GM11168 (cell line): ENCODE data around the gene CALML3.

Source experiments
- in situ Hi-C: fragments of 300-500 bp; cut with MboI; formaldehyde crosslinking; loops from one replicate; pipeline ENCODE4 v1.12.0; 2022; ENCODE audit warnings: low sequenced_read_pairs; ENCODE audit not compliant: unreplicated experiment

CALML3 gene

DNA sequence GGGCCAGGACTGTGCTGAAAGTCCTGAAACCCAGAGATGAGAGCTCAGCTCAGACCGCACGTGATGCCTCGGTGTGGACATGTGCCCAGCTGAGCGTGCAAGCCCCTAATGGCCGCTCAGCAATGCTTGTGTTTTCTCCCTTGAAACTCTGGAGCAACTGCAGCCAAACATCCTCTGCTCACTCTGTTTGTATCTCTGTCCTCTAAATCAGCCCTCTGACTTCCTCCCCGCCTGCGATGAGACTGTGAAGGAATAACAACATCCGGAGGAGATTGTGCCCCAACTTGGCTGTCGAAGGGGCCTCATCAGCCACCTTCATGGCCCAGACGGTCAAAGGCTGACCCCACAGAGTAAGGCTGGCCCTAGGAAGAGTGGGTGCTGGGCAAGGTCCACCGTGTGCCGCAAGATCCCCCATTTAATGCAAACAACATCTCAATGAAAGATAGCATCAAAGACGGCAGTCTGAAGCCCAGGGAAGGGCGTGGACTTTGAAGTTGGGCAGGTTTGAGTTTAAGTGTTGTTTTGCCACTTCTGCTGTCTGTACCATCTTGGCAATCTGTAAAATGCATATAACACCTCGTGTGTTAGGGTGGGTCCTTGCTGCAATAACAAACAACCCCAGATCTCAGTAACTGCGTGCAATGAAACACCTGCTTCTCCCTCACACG lies 39.9 kb downstream of the CALML3 start:
- in situ Hi-C loops, result no loop called here

DNA sequence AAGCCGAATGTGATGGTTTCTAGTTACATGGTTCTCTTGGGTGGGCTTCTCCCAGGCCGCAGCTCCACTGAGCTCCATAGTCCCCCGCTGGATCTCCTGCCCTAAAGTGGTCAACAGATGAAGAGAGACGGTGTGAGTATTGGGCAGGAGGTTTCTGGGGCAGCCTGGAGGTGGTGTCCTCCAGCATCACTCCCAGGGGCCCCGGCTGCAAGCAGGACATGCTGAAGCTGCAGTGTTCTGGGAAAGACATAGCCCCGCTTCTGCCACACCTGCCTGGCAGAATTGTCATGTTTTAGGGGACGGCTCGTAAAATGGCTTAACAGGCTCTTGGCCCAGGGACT lies 40.4 kb downstream of the CALML3 start:
- in situ Hi-C loops, result no loop called here

DNA sequence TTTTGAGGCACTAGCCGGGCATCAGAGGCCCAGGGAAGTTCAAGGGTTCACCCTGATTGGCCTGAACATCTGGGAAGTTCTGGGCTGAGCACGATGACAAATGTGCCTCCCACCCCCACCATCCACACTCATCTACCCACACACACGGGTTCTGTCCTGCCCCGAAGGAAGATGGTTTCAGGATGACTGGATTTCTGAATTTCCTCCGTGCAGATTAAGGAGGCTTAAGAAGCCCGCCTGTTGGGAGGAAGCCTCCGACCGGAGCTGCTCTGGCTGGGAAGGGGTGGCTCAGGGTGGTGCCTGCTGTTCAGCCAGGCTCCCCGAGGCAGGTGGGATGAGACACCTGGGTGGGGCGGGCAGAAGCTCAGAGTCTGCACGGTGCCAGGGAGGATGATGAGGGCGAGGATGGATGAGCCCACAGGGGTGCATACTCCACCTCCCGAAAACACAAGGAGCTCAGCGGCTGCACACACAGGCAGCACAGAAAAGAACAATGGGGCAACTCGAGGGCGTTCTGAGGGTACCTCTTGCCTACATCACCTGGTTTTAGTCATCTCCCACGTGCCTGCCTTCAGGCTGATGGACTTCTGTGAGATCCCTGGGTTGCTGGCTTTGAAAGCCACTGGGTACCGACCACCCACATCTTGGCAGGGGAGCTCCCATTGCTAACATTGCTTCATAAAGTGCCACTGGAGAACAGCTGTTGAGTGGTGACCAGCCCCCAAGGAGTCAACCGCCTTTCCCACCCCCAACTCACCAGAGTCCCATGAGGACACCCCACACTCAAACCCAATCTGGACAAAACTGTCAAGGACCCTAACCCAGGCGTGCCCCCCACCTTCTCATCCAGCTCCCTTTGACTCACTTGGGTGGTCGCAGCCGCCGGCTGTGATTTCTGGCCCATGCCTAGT lies 41.2 kb downstream of the CALML3 start:
- in situ Hi-C loops, result no loop called here

DNA sequence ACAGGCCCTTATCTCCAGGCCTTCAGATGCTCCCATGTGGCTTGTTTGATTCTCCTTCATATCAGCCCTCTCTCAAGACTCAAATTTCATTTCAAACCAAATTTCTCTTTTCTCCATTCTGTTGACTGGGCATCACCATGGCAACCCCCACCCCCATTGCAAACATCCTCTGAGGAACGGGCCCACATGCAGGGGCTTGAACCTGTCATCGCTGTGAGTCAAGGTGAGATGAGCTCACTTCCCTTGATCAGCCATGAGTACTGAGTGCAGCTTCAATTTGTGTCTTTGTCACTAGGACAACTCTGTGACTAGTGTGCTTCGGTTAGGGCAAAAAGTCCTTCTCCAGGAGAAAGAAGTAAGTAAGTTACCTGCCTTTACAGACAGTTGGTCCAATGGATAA lies 41.9 kb downstream of the CALML3 start:
- in situ Hi-C loops, result no loop called here

DNA sequence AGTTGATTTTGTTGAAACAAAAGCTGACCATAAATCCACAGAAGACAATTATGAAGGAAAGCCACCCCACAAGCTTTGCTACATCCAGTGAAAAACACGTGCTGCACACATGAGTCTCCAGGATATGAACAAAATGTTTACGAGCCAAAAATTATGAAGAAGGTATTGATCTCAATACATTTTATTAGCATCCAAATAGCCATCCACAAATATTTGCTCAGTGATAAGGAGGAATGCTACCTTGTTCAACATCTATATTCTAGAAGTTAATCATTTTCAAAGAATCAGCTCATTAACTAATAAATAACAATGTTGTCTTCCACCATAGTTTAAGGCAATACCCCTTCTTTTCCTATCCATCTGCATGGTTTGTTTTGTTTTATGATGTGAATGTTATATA lies 42.7 kb downstream of the CALML3 start:
- in situ Hi-C loops, result no loop called here

DNA sequence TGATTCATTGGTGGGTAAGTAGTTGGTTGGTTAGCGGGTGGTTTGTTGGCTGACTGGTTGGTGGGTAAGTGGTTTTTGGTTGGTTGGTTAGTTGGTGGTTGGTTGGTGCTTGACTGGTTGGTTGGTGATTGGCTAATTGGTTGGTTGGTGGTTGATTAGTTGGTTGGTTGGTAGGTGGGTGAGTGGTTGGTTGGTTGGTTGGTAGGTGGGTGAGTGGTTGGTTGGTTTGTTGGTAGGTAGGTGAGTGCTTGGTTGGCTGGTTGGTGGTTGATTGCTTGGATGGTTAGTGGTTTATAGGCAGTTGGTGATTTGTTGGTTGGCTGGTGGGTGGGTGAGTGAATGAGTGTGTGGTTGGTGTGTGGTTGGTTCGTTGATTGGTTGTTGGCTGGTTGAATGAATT lies 44.2 kb downstream of the CALML3 start:
- in situ Hi-C loops, result no loop called here

DNA sequence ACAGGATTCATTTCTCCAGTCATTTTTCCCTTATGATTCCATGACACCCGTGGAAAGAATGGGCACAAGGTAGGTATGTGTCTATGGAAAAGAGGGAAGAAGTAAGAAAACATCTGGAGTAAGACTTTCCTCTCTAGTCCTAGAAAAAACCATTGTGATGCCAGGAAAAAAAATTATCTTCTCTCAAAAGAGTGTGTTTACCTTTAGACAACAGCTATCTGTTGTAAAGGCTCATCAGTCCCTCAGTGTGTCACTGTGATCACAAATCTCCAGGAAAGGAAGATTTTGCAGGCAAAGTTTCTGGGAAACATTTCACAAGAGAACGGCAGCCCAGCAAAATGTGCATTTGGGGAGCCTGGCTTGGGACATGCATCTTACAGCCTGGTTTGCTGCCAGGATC lies 44.8 kb downstream of the CALML3 start:
- in situ Hi-C loops, result no loop called here

DNA sequence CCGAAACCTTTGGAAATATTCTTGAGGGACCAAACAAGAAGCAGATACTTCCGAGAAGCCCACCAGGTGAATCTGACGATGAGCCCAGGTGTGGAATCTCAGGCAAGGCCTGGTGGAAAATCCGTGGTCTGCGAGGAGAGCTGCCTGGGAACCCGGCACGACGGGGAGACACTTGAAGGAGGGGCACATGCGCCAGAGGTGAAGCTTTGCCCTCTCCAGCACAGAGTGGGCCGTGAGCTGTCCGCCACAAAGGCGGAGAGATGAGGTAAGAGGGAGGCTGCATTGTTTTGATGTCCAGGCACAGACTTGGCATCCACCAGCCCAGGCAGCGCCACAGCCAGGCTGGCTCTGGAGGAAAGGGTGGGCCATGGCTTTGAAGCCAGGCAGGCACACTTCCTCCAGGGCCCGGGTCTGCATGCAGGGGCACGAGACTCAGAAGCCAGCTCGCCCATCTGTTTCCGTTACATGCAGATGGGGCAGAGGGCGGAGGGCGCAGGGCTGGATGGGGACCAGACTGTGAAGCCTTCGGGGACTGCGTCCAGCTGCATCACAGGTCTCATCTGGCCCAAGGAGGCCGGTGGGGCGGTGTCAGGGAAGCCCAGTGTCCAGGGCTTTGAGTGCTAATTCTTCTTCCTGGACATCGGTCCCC lies 45.4 kb downstream of the CALML3 start:
- in situ Hi-C loops, result no loop called here

DNA sequence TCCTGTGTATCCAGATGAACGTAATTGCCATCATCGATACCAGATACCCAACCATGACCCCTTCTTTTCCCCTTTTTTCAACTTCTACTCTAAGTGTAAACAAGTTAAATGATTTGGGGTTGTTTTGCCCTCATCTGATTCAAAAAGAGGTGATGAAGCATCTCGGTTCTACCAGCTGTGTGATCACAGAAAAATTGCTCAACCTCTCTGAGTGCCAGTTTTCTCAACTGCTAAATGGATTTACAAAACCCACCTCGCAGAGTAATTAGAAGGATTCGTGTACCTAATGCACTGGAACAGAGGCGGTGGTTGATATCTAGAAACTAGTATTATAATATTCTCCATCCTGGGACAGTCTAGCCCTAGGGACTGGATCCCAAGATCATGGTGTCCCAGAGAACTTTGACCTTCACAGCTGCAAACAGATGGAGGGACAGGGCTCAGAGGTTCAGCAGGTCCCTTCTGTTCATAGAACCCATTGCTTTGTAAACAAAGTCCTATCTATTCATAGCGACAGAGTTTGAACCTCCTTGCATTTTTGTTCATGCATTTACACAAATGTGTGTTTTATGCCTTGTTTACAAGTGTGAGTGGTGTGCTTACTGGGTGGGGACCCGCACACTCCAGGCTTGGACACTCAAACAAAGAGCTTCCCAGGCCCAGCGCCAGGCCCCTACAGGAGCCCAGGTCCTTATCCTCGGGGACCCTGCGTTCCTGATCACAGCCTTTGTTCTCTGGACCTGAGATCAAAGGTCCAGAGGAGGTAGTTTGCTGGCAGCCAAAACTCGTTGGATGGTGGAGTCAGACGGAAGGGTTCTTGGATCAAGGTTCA lies 46.4 kb downstream of the CALML3 start:
- in situ Hi-C loops, result no loop called here

DNA sequence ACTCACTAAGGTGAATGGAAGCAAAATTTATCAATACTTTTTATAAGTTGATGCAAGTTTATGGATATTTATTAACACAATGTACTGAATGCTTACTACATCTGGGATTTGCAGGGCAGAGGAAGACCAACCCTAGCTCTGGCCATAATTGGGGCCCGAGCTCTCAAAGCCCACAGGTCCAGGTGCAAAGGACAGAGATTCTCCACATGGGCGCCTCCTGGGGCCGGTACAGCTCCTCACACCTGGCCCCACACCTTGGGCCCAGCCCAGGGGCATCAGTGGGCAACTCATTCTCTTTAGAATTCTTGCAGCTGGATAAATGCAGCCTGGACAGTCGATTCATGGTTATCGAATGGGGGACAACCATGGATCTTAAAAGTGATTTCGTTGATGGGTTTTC lies 47.1 kb downstream of the CALML3 start:
- in situ Hi-C loops, result no loop called here

DNA sequence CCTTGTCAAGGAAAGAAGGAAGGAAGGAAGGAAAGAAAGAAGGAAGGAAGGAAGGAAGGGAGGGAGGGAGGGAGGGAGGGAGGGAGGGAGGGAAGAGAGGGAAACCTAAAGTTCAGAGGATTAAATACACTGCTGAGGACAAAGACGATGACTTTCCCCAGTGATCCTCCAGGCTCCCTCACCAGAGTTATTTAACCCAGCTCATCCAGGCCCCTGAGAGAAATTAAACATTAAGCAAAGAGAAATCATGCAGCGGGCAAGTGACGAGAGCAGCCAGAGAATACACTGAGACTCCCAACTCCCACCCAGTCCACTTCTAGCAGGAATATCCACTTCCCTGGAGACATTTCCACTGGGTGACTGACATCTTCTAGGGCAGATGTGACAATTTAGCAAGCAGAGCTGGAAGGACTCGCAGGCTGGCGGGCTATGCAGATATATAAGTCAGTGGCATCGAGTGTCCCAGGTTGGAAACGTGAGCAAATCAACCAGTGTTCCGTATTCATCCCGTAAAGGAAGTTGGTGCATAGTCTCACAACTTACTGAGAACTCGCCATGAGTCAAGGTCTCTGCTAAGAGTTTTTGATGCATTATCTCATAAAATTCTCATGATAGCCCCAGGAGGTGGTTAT lies 48.7 kb downstream of the CALML3 start:
- in situ Hi-C loops, result no loop called here

DNA sequence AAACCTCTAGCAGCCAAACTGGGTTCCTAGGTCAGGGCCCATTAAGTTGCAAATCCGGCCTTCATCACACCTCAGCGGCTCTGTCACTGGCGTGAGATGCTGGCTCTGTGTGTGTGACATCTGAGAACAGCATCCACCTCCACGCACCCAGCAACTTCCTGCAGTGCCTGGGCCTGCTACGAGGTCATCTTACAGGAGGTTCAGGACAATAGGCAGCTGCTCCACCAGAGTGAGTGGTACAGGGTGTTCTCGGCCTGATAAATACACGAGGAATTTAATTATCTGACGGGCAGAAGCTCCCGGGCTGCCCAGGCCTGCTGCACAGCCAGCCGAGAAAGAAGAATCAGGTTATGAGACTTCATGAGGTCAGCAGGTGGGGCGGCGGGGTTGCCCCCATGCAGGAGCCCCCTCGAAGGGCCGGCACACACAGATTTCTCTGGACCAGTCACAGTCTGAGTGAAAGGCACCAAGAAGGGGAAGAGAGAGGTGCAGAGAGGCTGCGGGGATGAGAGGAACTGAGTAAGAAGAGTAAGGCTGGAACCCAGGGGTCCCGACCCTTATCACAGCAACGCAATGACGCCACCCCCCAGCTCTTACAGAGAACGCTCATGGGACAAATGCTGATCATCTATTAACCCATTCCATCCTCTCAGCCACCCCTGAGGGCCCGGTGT lies 49.3 kb downstream of the CALML3 start:
- in situ Hi-C loops, result no loop called here

DNA sequence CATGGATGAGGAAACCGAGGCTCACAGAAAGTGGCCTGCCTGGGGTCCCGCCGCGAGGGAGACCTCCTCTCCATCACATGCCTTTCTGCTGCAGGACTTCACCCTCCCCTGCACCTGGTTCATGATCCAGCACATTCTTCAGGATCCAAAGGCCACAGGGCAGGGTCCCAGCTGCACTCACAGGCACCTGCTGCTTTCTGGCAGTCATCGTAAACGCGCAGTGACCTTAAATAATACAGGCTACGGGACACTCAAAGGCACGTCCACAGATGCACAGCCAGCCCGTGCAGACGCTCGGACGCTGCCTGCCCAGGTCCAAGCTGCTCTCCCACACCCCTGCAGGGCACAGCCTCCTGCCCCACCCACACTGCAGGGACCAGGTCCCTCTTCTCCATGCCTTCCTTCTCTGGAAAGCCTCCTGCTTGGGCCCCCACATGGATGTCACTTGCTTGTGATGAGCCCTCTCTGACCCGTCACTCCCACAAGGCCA lies 49.9 kb downstream of the CALML3 start:
- in situ Hi-C loops, result no loop called here

DNA sequence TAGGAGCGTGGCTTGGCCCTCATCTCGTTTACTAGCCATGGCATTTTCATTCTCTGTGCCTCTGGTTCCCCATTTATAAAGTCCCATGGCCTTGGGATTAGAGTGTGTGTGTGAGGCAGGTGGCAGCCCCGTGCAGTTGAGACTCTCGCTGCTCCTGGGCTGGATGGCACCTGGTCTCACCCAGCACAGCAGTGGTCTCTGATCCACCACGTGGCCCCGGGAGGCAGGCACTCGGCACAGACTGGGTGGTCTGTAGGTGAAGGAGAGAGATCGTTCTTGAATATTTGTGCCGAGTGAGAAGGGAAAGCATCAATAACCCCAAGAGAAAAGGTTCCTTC lies 50.4 kb downstream of the CALML3 start:
- in situ Hi-C loops, result no loop called here

DNA sequence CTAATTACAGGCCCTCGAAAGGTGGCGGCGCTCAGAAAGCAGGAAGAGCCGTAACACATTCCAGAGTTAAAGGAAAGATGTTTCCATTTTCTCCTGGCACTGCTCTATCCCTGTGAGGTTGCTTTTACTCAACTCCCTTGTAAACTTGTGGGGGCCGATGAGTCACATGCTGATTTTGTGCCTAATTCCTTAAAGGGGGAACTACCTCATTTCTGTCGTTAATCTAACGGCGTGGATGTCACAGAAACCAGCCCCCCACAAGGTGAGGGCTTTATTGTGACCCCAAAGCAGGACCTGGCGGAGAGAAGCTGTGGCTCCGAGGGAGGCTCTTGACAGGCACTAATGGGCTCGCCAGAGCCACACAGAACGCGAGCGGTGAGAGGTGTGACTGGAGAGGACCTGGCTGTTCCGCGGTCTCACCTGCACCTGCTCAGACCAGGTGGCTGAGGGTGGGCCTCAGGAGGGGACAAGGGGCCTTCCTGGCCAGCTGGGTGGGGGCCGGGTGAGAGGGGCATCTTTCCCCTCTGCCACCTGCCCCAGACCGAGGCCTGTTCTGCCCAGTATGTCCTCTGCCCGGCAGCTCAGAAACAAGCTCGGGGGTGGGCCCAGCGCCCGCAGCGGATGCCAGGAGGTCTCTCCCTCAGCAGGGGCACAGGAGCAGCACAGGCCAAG lies 50.9 kb downstream of the CALML3 start:
- in situ Hi-C loops, result no loop called here

DNA sequence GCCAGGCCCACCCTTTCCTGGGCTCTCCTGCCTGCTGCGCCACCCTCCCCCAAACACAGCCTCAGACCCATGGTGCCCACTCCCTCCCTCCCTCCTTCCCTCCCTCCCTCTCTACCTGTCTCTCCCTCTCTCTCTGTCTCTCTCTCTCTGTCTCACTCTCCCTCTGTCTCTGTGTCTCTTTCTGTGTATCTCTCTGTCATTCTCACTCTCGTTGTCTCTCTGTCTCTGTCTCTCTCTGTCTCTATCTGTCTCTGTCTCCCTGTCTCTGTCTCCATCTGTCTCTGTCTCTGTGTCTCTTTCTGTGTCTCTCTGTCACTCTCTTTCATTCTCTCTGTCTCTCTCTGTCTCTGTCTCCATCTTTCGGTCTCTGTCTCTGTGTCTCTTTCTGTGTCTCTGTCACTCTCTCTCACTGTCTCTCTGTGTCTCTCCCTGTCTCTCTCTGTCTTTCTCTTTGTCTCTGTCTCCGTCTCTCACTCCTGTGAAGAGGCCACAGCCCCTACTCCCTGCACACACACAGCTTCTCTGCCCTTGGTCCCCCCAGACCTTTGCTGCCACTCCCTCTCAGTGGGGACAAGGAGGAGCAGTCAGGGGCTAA lies 51.5 kb downstream of the CALML3 start:
- in situ Hi-C loops, result no loop called here
